ENCODE data around the gene NPLOC4. TPM values are rescaled to one million over a fixed set of nuclear protein-coding genes. Genes with fewer than 3 reads are reported as not detected.
A peak's percentile ranks its signal among the peaks of the same experiment; 100 is the strongest.

NPLOC4 gene
- total RNA-seq, 4 donors from 2014 or later: 176 to 290 (median 263) TPM

DNA sequence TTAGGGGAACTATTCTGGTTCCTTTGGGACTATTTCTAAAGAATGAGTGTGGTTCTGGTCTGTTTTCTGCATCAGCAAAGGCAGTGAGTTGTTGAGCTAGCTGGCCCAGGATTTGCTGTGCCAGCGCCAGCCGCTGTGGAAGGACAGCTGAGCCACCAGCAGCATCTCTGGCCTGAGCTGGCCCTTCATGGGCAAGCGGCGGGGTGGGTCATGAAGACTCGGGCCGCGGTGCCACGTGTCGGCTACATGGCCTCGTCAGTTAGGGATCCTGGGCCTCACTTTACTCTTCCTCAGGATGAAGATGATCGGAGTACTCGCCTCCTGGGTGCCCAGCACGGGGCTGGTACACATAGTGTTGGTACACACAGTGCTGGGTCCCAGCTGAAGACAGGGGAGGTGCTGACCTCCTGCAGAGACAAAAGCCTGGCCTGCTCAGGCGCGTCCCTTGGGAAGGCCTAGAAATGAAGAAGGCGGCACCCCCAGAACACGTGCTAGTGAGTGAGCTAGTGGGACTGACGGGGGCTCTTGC lies 66.9 kb downstream of the NPLOC4 start:
- DNase-seq (no peak), ATAC-seq (no peak)
- peaks cover 2 to 72% of the 10 kb centered on the region in 2 donors for H3K36me3 ChIP-seq
- H3K4me1 ChIP-seq: peaks cover 18% of the 10 kb centered on the region in 2 donors
- H3K27ac ChIP-seq: no peak overlapping the region
- H3K27me3 ChIP-seq: no peaks in the 10 kb centered on the region
- no peak for TF ChIP-seq POLR2A (IDR thresholded peaks at IDR 0.05)
- TF ChIP-seq, protein P1, sequence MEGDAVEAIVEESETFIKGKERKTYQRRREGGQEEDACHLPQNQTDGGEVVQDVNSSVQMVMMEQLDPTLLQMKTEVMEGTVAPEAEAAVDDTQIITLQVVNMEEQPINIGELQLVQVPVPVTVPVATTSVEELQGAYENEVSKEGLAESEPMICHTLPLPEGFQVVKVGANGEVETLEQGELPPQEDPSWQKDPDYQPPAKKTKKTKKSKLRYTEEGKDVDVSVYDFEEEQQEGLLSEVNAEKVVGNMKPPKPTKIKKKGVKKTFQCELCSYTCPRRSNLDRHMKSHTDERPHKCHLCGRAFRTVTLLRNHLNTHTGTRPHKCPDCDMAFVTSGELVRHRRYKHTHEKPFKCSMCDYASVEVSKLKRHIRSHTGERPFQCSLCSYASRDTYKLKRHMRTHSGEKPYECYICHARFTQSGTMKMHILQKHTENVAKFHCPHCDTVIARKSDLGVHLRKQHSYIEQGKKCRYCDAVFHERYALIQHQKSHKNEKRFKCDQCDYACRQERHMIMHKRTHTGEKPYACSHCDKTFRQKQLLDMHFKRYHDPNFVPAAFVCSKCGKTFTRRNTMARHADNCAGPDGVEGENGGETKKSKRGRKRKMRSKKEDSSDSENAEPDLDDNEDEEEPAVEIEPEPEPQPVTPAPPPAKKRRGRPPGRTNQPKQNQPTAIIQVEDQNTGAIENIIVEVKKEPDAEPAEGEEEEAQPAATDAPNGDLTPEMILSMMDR (IDR thresholded peaks at IDR 0.05 in 4 of 5, conservative IDR thresholded peaks at IDR 0.05 in 1 of 5): no peak
- intact Hi-C loops (cut with DNase I; ENCODE audit: low total_unique reads): no loop called here
- no peaks in the 10 kb centered on the region for H3K9me3 ChIP-seq
- in situ Hi-C loops (cut with MboI; ENCODE audit: low sequenced_read_pairs in 4 of 4): no loop called here
- no peak overlapping the region for H3K4me3 ChIP-seq

- DNase-seq (no peak), ATAC-seq (no peak)
- Histone ChIP-seq H3K9me3 (no peaks in the 10 kb centered on the region), H3K27me3 (no peaks in the 10 kb centered on the region), H3K4me3 (no peak overlapping the region), H3K4me1 (peaks cover 18% of the 10 kb centered on the region in 2 donors), H3K36me3 (peaks cover 2 to 78% of the 10 kb centered on the region in 2 donors), H3K27ac (peak overlapping the region in 1 of 4 donors; percentile 9)
- in situ Hi-C loops (cut with MboI; ENCODE audit: low sequenced_read_pairs in 4 of 4): no loop called here
- intact Hi-C loops (cut with DNase I; ENCODE audit: low total_unique reads): no loop called here
- TF ChIP-seq, protein P1 (IDR thresholded peaks at IDR 0.05 in 4 of 5, conservative IDR thresholded peaks at IDR 0.05 in 1 of 5): no peak
- TF ChIP-seq POLR2A (IDR thresholded peaks at IDR 0.05): no peak
These were observed 68.5 kb downstream of the NPLOC4 start for GRCh38 chr17:81568416-81568815.

- Histone ChIP-seq H3K9me3 (no peaks in the 10 kb centered on the region), H3K4me3 (no peak overlapping the region), H3K36me3 (peaks cover 2 to 82% of the 10 kb centered on the region in 2 donors), H3K4me1 (peaks cover 18% of the 10 kb centered on the region in 2 donors), H3K27me3 (no peaks in the 10 kb centered on the region), H3K27ac (peak overlapping the region; percentile 39 to 77 (median 50))
- TF ChIP-seq, protein P1 (IDR thresholded peaks at IDR 0.05 in 4 of 5, conservative IDR thresholded peaks at IDR 0.05 in 1 of 5): no peak
- no peak for TF ChIP-seq POLR2A (IDR thresholded peaks at IDR 0.05)
- no peak for DNase-seq
- intact Hi-C loops (cut with DNase I; ENCODE audit: low total_unique reads): no loop called here
- ATAC-seq: no peak
- in situ Hi-C loops (cut with MboI; ENCODE audit: low sequenced_read_pairs in 4 of 4): no loop called here
These were observed 69.7 kb downstream of the NPLOC4 start for GRCh38 chr17:81567191-81567590.

GRCh38 chr17:81566461-81567126 lies 70.3 kb downstream of the NPLOC4 start:
- peak overlapping the region; percentile 39 to 77 (median 50) for H3K27ac ChIP-seq
- intact Hi-C loops (cut with DNase I; ENCODE audit: low total_unique reads): no loop called here
- H3K9me3 ChIP-seq: no peaks in the 10 kb centered on the region
- ATAC-seq: peak; percentile 43 to 58
- no peaks in the 10 kb centered on the region for H3K27me3 ChIP-seq
- in situ Hi-C loops (cut with MboI; ENCODE audit: low sequenced_read_pairs in 4 of 4): no loop called here
- peak; percentile 26 to 58 for DNase-seq
- no peak for TF ChIP-seq POLR2A (IDR thresholded peaks at IDR 0.05)
- TF ChIP-seq, protein P1 (IDR thresholded peaks at IDR 0.05 in 4 of 5, conservative IDR thresholded peaks at IDR 0.05 in 1 of 5): no peak
- H3K4me3 ChIP-seq: no peak overlapping the region
- H3K4me1 ChIP-seq: peaks cover 18% of the 10 kb centered on the region in 2 donors
- H3K36me3 ChIP-seq: peaks cover 2 to 82% of the 10 kb centered on the region in 2 donors

Data from gastrocnemius medialis (tissue), 4 donors.